ENCODE measurements around the gene NUFIP1.

DNA sequence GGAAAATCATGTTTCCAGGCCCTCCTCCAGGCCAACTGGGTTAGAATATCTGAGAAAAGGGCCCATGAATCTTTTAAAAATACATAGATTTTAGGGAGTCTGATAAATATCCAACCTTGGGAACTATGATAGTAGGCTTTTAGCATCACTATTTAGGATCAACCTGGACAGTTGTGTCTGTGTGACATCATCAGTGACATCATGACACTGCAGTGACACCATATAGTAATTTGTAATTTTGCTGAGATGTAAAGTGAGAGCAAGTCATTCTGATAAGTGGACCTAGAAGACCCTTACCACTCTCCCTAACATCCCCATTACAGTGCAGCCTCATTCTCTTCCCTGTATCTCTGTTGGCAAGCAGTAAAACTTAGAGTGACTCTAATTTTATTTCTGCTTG, 14.1 kb upstream of the NUFIP1 start:
- no peak for TF ChIP-seq ZNF274 (IDR thresholded peaks at IDR 0.05; ENCODE audit: low read depth, low read length)
- TF ChIP-seq, protein P1, sequence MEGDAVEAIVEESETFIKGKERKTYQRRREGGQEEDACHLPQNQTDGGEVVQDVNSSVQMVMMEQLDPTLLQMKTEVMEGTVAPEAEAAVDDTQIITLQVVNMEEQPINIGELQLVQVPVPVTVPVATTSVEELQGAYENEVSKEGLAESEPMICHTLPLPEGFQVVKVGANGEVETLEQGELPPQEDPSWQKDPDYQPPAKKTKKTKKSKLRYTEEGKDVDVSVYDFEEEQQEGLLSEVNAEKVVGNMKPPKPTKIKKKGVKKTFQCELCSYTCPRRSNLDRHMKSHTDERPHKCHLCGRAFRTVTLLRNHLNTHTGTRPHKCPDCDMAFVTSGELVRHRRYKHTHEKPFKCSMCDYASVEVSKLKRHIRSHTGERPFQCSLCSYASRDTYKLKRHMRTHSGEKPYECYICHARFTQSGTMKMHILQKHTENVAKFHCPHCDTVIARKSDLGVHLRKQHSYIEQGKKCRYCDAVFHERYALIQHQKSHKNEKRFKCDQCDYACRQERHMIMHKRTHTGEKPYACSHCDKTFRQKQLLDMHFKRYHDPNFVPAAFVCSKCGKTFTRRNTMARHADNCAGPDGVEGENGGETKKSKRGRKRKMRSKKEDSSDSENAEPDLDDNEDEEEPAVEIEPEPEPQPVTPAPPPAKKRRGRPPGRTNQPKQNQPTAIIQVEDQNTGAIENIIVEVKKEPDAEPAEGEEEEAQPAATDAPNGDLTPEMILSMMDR (IDR thresholded peaks at IDR 0.05 in 2 of 3, conservative IDR thresholded peaks at IDR 0.05 in 1 of 3; ENCODE audit: borderline replicate concordance in 1 of 3, insufficient read depth in 1 of 3, low read depth in 2 of 3, low read length in 2 of 3), result no peak

All from HCT116 (cell line).